GM12878 (cell line): ENCODE results near the gene TBC1D1.

Experiments used
- ATF3 ChIP-seq: IDR thresholded peaks from 2 replicates; pipeline ENCODE4 v1.6.1; 2011; ENCODE audit warnings: low read depth, mild to moderate bottlenecking, low read length, moderate library complexity, borderline replicate concordance; ENCODE audit errors: extremely low read depth
- CHD4 ChIP-seq: fragments of 200-600 bp; sonication (generic); IDR thresholded peaks from 2 replicates; pipeline ENCODE4 v1.6.1; 2016; ENCODE audit warnings: mild to moderate bottlenecking
- CREB1 ChIP-seq: IDR thresholded peaks from 2 replicates; pipeline ENCODE4 v1.6.1; 2012; ENCODE audit warnings: low read depth, mild to moderate bottlenecking, inconsistent platforms
- CTCF ChIP-seq, 3 experiments: IDR thresholded peaks in 2 of 3; conservative IDR thresholded peaks in 1 of 3; 2 replicates each; pipeline ENCODE4 v1.5.1; 2011; ENCODE audit warnings: low read depth in 3 of 3, low read length in 3 of 3, mild to moderate bottlenecking in 3 of 3, control low read depth in 2 of 3, moderate library complexity in 2 of 3, inconsistent platforms in 1 of 3, mixed read lengths in 1 of 3; ENCODE audit not compliant: control insufficient read depth in 2 of 3, insufficient read depth in 1 of 3; ENCODE audit errors: extremely low read depth in 1 of 3
- ETV6 ChIP-seq, 2 experiments: fragments of 450-650 bp in 1 of 2; IDR thresholded peaks in 1 of 2; conservative IDR thresholded peaks in 1 of 2; 2 replicates each; pipeline ENCODE4 v1.6.1; 2014; ENCODE audit warnings: antibody characterized with exemption in 1 of 2, borderline replicate concordance in 1 of 2, low read depth in 1 of 2, mild to moderate bottlenecking in 1 of 2, moderate library complexity in 1 of 2
- GABPA ChIP-seq: IDR thresholded peaks from 2 replicates; pipeline ENCODE4 v1.6.1; 2014; ENCODE audit warnings: antibody characterized with exemption, low read depth, mild to moderate bottlenecking, inconsistent platforms
- HDAC6 ChIP-seq: fragments of 200-600 bp; sonication (generic); IDR thresholded peaks from one replicate; pipeline ENCODE4 v1.8.0; 2017; ENCODE audit warnings: antibody characterized with exemption; ENCODE audit not compliant: unreplicated experiment
- MEF2B ChIP-seq: fragments of 450-650 bp; IDR thresholded peaks from 2 replicates; pipeline ENCODE4 v1.6.1; 2018; ENCODE audit warnings: mild to moderate bottlenecking, moderate library complexity; ENCODE audit not compliant: partially characterized antibody, poor library complexity, severe bottlenecking
- MYC ChIP-seq: IDR thresholded peaks from 2 replicates; pipeline ENCODE4 v1.6.1; 2011; ENCODE audit warnings: mild to moderate bottlenecking, low read length, moderate library complexity, inconsistent platforms; ENCODE audit not compliant: insufficient read depth, insufficient replicate concordance, insufficient read length, severe bottlenecking
- PAX5 ChIP-seq: IDR thresholded peaks from 2 replicates; pipeline ENCODE4 v1.6.1; 2011; ENCODE audit warnings: low read depth, low read length, borderline replicate concordance
- RAD21 ChIP-seq: IDR thresholded peaks from 2 replicates; pipeline ENCODE4 v1.6.1; 2011; ENCODE audit warnings: mild to moderate bottlenecking, low read depth, low read length, moderate library complexity; ENCODE audit not compliant: insufficient read depth
- SP1 ChIP-seq: IDR thresholded peaks from one replicate; pipeline ENCODE4 v1.6.1; 2011; ENCODE audit warnings: low read depth, low read length
- WRNIP1 ChIP-seq: IDR thresholded peaks from 2 replicates; pipeline ENCODE4 v1.6.1; 2011; ENCODE audit warnings: low read depth, low read length, improper control_type of control experiment, borderline replicate concordance
- ZNF384 ChIP-seq: IDR thresholded peaks from 2 replicates; pipeline ENCODE4 v1.6.1; 2012; ENCODE audit warnings: low read depth, mild to moderate bottlenecking, low read length, improper control_type of control experiment, borderline replicate concordance

GRCh38 chr4:38180456-38180855 lies 289.6 kb downstream of the TBC1D1 start:
- TF ChIP-seq CREB1 (no peak), CTCF (IDR thresholded peaks at IDR 0.05 in 2 of 3, conservative IDR thresholded peaks at IDR 0.05 in 1 of 3; ENCODE audit: control insufficient read depth in 2 of 3, extremely low read depth in 1 of 3, insufficient read depth in 1 of 3, low read depth in 3 of 3, low read length in 3 of 3) (no peak), ATF3 (no peak), MYC (no peak), RAD21 (peak; percentile 21; the same call in 1 of the 2 replicates), ZNF384 (no peak), MEF2B (no peak), CHD4 (no peak), HDAC6 (no peak), ETV6 (conservative IDR thresholded peaks at IDR 0.05 in 1 of 2, IDR thresholded peaks at IDR 0.05 in 1 of 2; ENCODE audit: borderline replicate concordance in 1 of 2, low read depth in 1 of 2) (no peak), SP1 (no peak), PAX5 (no peak), GABPA (no peak), WRNIP1 (no peak)
